ENCODE measurements around the gene TLNRD1.

GRCh38 chr15:81021321-81021720, 20.6 kb downstream of the TLNRD1 start:
- TF ChIP-seq CTCF (IDR thresholded peaks at IDR 0.05) (no peak), POLR2AphosphoS5 (IDR thresholded peaks at IDR 0.05; ENCODE audit: low read depth, low read length) (no peak)
